Measurements from ENCODE around the gene RALGPS1. TPM values are rescaled to one million over a fixed set of nuclear protein-coding genes. Genes with fewer than 3 reads are reported as not detected.

RALGPS1 gene
- total RNA-seq, 1 experiment from 2014 or later, result 18.6 TPM

DNA sequence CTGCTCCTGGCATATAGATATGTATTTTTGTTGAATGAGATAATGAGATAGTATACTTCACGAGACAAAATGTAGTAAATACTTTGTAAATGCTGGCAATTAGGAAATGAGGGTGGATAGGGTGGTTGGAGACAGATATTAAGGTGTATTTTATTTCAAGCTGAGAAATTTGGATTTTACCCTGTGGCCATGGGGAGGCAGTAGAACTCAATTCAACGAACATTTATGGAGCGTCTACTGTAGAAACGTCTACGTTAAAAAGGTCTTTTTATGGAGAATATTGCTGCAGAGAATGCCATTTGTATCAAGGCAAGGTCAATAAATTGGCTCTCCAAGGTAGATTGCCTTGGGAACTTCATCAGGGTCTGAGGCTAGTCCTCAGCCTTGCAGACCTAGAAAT lies 21.5 kb upstream of the RALGPS1 start:
- Histone ChIP-seq H3K4ac (ENCODE audit: low read depth, low read length) (no peak overlapping the region), H3K14ac (ENCODE audit: insufficient read depth, low read length) (no peak overlapping the region), H2BK5ac (ENCODE audit: insufficient read length, low read length) (no peak overlapping the region), H3K27me3 (ENCODE audit: insufficient read depth, low read length) (no peaks in the 10 kb centered on the region), H3T11ph (ENCODE audit: low read length) (no peak overlapping the region), H3K18ac (ENCODE audit: insufficient read length, low read depth, low read length) (no peak overlapping the region), H3K4me1 (ENCODE audit: insufficient read depth, low read length) (no peaks in the 10 kb centered on the region), H3K23me2 (ENCODE audit: insufficient read length, low read depth, low read length, poor library complexity, severe bottlenecking) (no peaks in the 10 kb centered on the region), H3K9me3 (ENCODE audit: control insufficient read depth, low read depth, low read length) (no peaks in the 10 kb centered on the region), H3K27ac (ENCODE audit: insufficient read length, low read depth, low read length) (no peak overlapping the region), H3K79me1 (ENCODE audit: insufficient read depth, low read depth, low read length, poor library complexity, severe bottlenecking) (no peaks in the 10 kb centered on the region), H3K4me2 (ENCODE audit: insufficient read depth, insufficient read length, low read length) (no peak overlapping the region), H3K9ac (ENCODE audit: extremely low read depth, insufficient read length, low read length) (no peak overlapping the region), H2BK12ac (ENCODE audit: insufficient read length, low read depth, low read length) (no peak overlapping the region), H2BK120ac (ENCODE audit: low read depth, low read length, poor library complexity, severe bottlenecking) (no peak overlapping the region), H3K79me2 (ENCODE audit: insufficient read depth, low read length) (no peaks in the 10 kb centered on the region), H4K8ac (replicated peaks; ENCODE audit: insufficient read length, low read depth, low read length) (no peak overlapping the region), H2AFZ (ENCODE audit: low read length) (no peak overlapping the region), H4K20me1 (ENCODE audit: control insufficient read depth, insufficient read depth, insufficient read length) (no peaks in the 10 kb centered on the region), H4K91ac (ENCODE audit: insufficient read length, low read depth, low read length) (no peak overlapping the region), H3K56ac (ENCODE audit: insufficient read length, low read depth, low read length) (no peak overlapping the region), H2BK20ac (ENCODE audit: low read depth, low read length, poor library complexity, severe bottlenecking) (no peak overlapping the region), H3K23ac (ENCODE audit: insufficient read length, low read depth, low read length) (no peak overlapping the region), H2BK15ac (ENCODE audit: low read depth, low read length) (no peak overlapping the region), H2AK5ac (ENCODE audit: insufficient read length, low read length) (no peak overlapping the region), H4K5ac (ENCODE audit: insufficient read length, low read depth, low read length) (no peak overlapping the region)
- no CpG with 5 or more reads among the region's 5 CpGs for WGBS (ENCODE audit: extremely low coverage, insufficient read length, low lambda C conversion rate)
- H3K27ac Mint-ChIP-seq, result no peak overlapping the region
- 0 out of 4 replicates have a peak, but pooled peaks cover 0 to 6% of the 10 kb centered on the region in 2 experiments for H3K4me1 Mint-ChIP-seq
- no peaks in the 10 kb centered on the region for H3K36me3 Mint-ChIP-seq (ENCODE audit: insufficient read depth in 1 of 3, low read depth in 3 of 3)
- no peak overlapping the region for H3K4me3 Mint-ChIP-seq
- H3K27me3 Mint-ChIP-seq (ENCODE audit: low read depth), result peaks cover 2% of the 10 kb centered on the region; the same call in 1 of the 2 replicates
- no peaks in the 10 kb centered on the region for H3K9me3 Mint-ChIP-seq
- peak; percentile 68 for TF ChIP-seq CTCF (conservative IDR thresholded peaks at IDR 0.05)
- no peak for DNase-seq

All from H9 (cell line).